Stimulated activated naive CD8-positive, alpha-beta T cell treated with anti-CD3 and anti-CD28 coated beads, Interleukin-15, amount 100 ng/mL, for 72 hours (primary cell): ENCODE data around the gene JMJD8.
A peak's percentile ranks its signal among the peaks of the same experiment; 100 is the strongest.

Source experiments
- ATAC-seq: fragments of 150-1000 bp; cut with Tn5 transposase; 2 replicates; pipeline ENCODE4 v1.10.0; 2021; ENCODE audit warnings: mild to moderate bottlenecking, moderate library complexity
- DNase-seq, 2 donors: peaks; one replicate each; pipeline ENCODE4 v3.0.0; 2021 to 2022
- H3K27ac Mint-ChIP-seq, 2 donors: one replicate each; pipeline ENCODE4 v1.8.0; 2022; ENCODE audit warnings: mild to moderate bottlenecking in 2 of 2, mixed read lengths in 2 of 2, moderate library complexity in 2 of 2
- H3K27me3 Mint-ChIP-seq: one replicate; pipeline ENCODE4 v1.8.0; 2022; ENCODE audit warnings: mixed read lengths
- H3K4me1 Mint-ChIP-seq: one replicate; pipeline ENCODE4 v1.8.0; 2022; ENCODE audit warnings: mild to moderate bottlenecking, mixed read lengths
- H3K4me3 Mint-ChIP-seq, 2 donors: one replicate each; pipeline ENCODE4 v1.8.0; 2022; ENCODE audit warnings: mild to moderate bottlenecking in 2 of 2, mixed read lengths in 2 of 2, moderate library complexity in 1 of 2
- H3K9me3 Mint-ChIP-seq, 2 donors: one replicate each; pipeline ENCODE4 v1.8.0; 2022; ENCODE audit warnings: mixed read lengths in 2 of 2

JMJD8 gene

GRCh38 chr16:705431-706188 is 21.5 kb upstream of the JMJD8 start, which contains the start of gene FBXL16:
FBXL16 (minus strand) TSS chr16:705801; CDS start chr16:697405, 8,396 bp downstream.
- Mint-ChIP-seq H3K4me1 (peaks cover 20% of the 10 kb centered on the region), H3K27me3 (peaks cover 88% of the 10 kb centered on the region), H3K9me3 (no peaks in the 10 kb centered on the region), H3K4me3 (peak within 1 kb of the TSS in 1 of 2 donors; percentile 10), H3K27ac (no peak within 1 kb of the TSS)
- ATAC-seq (no peak), DNase-seq (no peak)

DNA sequence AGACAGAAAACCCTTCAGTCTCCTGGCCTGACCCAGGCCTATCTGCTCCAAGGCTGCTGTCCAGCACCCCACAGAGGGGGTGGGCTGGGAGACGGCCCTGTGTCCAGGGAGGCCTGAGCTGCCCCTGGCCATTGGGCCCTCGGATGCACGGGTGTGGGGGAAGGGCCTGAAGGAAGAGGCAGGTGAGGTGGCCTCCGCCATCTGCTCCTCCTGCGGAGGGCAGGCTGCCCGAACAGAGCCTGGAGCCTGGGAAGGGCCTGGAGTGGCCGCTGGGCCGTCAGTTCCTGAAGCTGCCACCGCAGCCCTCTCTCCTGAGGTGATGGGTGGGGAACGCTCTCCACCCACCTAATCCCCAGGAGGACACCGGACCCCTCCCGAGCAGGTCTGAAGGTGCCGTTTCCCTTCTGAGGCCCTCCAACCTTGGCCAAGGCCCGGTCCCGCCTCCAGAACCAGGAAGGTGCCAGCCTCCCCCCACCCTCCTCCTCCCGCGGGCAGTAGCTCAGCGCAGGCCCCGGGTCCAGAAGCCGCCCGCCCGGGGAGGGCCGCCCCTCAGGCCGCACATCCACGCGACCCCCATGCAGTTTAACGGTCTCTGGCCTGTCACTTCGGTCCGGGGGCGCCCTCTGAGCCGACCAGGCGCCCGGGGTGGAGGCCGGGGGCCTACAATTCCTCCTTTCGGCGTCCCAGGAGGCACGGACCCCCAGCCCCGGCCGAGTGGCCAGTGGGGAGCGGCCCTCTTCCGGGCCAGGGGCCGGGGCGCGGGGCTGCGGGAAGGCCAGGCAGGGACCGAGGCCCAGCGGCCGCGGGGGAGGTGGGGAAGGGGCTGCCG is 20.6 kb upstream of the JMJD8 start:
- DNase-seq (no peak), ATAC-seq (no peak)
- peaks cover 81% of the 10 kb centered on the region for H3K27me3 Mint-ChIP-seq
- no peak overlapping the region for H3K4me3 Mint-ChIP-seq
- peaks cover 26% of the 10 kb centered on the region for H3K4me1 Mint-ChIP-seq
- no peak overlapping the region for H3K27ac Mint-ChIP-seq
- no peaks in the 10 kb centered on the region for H3K9me3 Mint-ChIP-seq

GRCh38 chr16:704047-704446 is 19.9 kb upstream of the JMJD8 start:
- Mint-ChIP-seq H3K9me3 (no peaks in the 10 kb centered on the region), H3K27me3 (peaks cover 73% of the 10 kb centered on the region), H3K4me3 (no peak overlapping the region), H3K4me1 (peaks cover 26% of the 10 kb centered on the region), H3K27ac (no peak overlapping the region)
- no peak for DNase-seq
- no peak for ATAC-seq

- Mint-ChIP-seq H3K27me3 (peaks cover 67% of the 10 kb centered on the region), H3K9me3 (no peaks in the 10 kb centered on the region), H3K4me3 (no peak overlapping the region), H3K4me1 (peaks cover 26% of the 10 kb centered on the region), H3K27ac (no peak overlapping the region)
- ATAC-seq (no peak), DNase-seq (no peak)
Observed at GRCh38 chr16:703406-703805, 19.3 kb upstream of the JMJD8 start.

- Mint-ChIP-seq H3K4me1 (peaks cover 26% of the 10 kb centered on the region), H3K9me3 (no peaks in the 10 kb centered on the region), H3K27ac (no peak overlapping the region), H3K4me3 (peak overlapping the region in 1 of 2 donors; percentile 24), H3K27me3 (peaks cover 56% of the 10 kb centered on the region)
- DNase-seq (no peak), ATAC-seq (no peak)
Observed at GRCh38 chr16:702341-702740, 18.2 kb upstream of the JMJD8 start.

DNA sequence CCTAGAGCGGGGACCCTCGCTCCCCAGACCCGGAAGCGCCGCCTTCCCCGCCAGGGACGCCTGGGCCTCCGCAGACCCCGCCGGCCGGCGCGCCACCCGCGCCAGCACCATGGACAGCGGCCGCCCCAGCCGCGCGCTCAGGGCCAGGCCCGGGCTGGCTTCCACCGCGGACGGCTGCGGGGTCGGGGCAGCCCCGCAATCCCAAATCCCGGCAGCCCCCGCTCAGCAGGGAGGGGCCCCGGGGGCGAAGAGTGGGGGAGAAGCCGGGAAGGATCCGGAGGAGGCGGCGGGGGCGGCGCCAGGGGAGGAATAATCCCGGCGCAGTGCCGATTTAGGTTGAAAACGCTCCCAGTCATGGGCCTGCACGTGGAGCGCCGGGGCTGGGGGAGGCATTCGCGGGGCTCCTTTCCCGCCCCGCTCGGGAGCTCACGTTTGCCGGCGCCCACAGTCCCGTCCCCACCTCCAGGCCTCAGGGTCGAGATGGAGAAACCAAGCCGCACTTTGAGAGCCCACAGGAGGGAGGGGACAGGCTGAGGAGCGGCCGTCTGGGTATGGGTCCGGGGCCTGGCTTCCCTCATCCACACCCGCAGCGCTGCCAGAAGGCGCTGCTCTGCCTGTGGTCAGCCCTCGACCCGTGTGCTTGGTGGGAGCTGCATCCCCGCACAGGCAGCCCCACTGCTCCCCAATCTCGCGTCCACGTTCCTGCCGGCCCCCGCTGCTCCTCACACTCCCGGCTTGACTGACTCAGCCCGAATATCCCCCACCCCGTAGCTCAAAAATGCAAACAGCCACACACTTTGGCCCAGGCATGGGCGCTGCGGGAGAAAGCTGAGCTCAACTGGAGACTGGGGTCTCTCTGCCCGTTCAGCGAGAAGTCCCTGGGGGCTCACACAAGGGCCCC is 16.8 kb upstream of the JMJD8 start:
- Mint-ChIP-seq H3K27me3 (peaks cover 42% of the 10 kb centered on the region), H3K27ac (no peak overlapping the region), H3K4me1 (peaks cover 24% of the 10 kb centered on the region), H3K4me3 (no peak overlapping the region), H3K9me3 (no peaks in the 10 kb centered on the region)
- DNase-seq (no peak), ATAC-seq (peak; percentile 44)

DNA sequence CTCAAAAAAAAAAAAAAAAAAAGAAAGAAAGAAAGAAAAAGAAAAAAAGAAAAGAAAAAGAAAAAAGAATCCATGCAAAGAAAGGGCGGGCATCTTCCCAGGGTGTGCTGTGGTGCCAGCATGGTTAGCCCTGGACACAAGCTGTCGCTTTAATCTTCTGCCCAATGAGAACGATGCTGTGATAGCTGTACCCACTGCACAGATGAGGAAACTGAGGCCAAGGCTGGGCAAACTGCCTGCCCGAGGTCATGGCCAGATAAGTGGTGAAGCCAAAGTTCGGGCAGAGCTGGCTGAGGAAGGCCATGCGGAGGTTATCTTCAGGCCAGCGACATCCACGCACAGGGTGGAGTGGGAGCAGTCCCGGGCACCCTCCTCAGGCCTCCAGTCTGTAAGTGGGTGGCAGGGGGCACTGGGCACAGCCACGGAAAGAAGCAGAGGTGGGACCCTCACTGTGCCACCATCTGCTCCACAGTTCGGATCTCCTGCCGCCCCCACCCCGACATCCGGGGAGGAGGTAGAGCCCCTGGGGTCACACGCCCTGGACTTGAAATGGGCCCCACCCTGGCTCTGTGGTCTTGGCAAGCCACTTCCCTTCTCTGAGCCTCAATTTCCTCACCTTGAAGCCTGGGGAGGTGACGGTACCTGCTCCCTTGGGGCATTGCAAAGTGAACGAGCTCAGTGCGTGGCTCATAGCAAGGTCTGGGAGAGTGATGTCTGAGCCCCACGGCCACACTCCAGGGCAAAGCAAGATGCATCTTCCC is 15.0 kb upstream of the JMJD8 start:
- no peak for ATAC-seq
- peaks cover 34% of the 10 kb centered on the region for H3K27me3 Mint-ChIP-seq
- H3K4me3 Mint-ChIP-seq, result no peak overlapping the region
- peaks cover 31% of the 10 kb centered on the region for H3K4me1 Mint-ChIP-seq
- no peak overlapping the region for H3K27ac Mint-ChIP-seq
- no peaks in the 10 kb centered on the region for H3K9me3 Mint-ChIP-seq
- DNase-seq, result no peak

GRCh38 chr16:695355-696089 is 11.4 kb upstream of the JMJD8 start:
- DNase-seq (peak; percentile 71 to 76), ATAC-seq (peak; percentile 87)
- Mint-ChIP-seq H3K27me3 (peaks cover 12% of the 10 kb centered on the region), H3K27ac (peak overlapping the region; percentile 65 to 93), H3K9me3 (peaks cover 0 to 9% of the 10 kb centered on the region in 2 donors), H3K4me3 (peak overlapping the region; percentile 84 to 93), H3K4me1 (peaks cover 41% of the 10 kb centered on the region)

- peaks cover 42% of the 10 kb centered on the region for H3K4me1 Mint-ChIP-seq
- DNase-seq (no peak), ATAC-seq (no peak)
- H3K27ac Mint-ChIP-seq, result no peak overlapping the region
- peaks cover 0 to 9% of the 10 kb centered on the region in 2 donors for H3K9me3 Mint-ChIP-seq
- H3K4me3 Mint-ChIP-seq, result peak overlapping the region; percentile 71 to 93
- H3K27me3 Mint-ChIP-seq, result peaks cover 12% of the 10 kb centered on the region
Observed at GRCh38 chr16:694863-695354, 10.8 kb upstream of the JMJD8 start.

- Mint-ChIP-seq H3K4me1 (peaks cover 47% of the 10 kb centered on the region), H3K27me3 (peaks cover 12% of the 10 kb centered on the region), H3K4me3 (peak overlapping the region; percentile 71 to 93), H3K27ac (no peak overlapping the region), H3K9me3 (peaks cover 0 to 9% of the 10 kb centered on the region in 2 donors)
- ATAC-seq (no peak), DNase-seq (no peak)
Observed at GRCh38 chr16:694187-694862, 10.2 kb upstream of the JMJD8 start.

DNA sequence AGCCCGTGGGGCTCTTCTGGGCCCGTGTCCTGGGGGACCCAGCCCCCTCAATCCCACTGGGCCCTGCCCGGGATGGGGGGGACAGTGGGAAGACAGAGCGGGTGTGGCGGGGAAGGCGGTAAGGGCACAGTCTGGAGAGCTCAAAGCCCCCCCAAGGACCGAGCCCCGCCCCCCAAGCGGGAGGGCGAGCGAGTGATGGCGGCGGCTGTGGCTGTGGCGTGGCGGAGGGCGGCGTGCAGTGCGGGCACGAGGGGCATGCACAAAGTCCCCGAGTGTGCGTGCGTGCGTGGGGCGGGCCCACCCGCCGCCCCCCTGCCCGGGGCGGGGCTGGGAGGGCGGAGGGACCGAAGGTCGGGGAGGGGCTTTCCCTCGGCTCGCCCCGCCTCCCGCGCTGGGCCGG is 9.6 kb upstream of the JMJD8 start:
- Mint-ChIP-seq H3K4me1 (peaks cover 52% of the 10 kb centered on the region), H3K4me3 (peak overlapping the region; percentile 69 to 93), H3K27me3 (peaks cover 12% of the 10 kb centered on the region), H3K27ac (no peak overlapping the region), H3K9me3 (peaks cover 0 to 9% of the 10 kb centered on the region in 2 donors)
- ATAC-seq, result no peak
- DNase-seq, result no peak

DNA sequence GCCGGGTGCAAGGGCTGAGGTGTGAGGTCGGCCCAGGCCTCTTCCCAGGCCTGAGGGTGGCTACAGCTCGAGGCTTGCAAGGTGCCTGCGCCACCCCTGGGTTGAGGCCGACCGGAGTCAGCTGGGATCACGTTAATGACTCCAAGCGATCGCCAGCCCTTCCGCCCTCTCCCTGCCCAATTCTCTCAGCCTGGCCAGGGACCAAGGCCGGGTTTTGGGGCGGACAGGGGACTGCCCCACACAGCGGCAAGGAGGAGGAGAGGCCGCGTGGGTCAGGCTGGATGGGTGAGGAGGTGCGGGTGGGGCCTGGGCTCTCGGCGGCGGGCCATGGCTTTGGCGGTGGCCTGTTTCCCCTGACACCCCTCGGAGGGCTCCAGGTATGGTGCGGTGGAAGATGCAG is 9.2 kb upstream of the JMJD8 start:
- no peak for DNase-seq
- H3K4me3 Mint-ChIP-seq, result peak overlapping the region; percentile 69 to 93
- ATAC-seq, result no peak
- peaks cover 56% of the 10 kb centered on the region for H3K4me1 Mint-ChIP-seq
- peak overlapping the region in 1 of 2 donors; percentile 82 for H3K27ac Mint-ChIP-seq
- peaks cover 0 to 9% of the 10 kb centered on the region in 2 donors for H3K9me3 Mint-ChIP-seq
- H3K27me3 Mint-ChIP-seq, result peaks cover 12% of the 10 kb centered on the region

DNA sequence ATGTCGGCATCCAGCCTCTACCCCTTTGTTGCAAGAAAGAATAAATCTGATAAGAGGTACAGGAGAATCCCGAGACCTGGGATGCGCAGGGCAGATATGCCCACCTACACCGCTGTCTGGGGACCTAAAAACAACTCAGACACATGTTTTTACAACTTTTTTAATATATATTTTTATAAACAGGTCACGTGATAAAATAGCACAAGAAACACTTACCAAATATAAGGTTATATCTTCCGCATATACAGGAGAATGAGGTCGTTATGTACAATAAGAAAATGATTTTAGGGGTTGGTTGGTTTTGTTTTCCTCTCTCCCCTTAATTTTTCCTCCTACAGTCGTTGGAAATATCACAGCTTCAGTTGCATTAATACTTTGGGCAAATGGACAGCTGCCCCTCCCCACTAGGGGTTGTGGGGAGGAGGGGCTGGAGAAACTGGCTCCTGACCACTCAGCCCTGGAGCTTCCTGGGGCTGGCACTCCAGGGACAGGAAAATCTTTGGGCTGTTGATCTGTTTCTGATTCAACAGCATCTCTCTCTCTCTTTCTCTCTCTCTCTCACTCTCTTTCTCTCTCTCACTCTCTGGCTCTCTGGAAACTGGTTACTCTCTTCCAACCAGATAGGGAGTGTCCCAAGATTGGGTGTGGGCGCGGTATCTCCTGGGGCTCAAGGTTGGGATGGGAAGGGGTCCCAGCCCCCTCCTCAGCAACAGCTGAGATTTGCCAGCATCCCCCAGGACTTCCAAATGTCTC is 8.4 kb upstream of the JMJD8 start:
- DNase-seq, result no peak
- no peak for ATAC-seq
- Mint-ChIP-seq H3K27me3 (peaks cover 12% of the 10 kb centered on the region), H3K9me3 (peaks cover 0 to 9% of the 10 kb centered on the region in 2 donors), H3K4me3 (peak overlapping the region in 1 of 2 donors; percentile 69), H3K4me1 (peaks cover 64% of the 10 kb centered on the region), H3K27ac (no peak overlapping the region)
